ENCODE results near the gene NSD1.

DNA sequence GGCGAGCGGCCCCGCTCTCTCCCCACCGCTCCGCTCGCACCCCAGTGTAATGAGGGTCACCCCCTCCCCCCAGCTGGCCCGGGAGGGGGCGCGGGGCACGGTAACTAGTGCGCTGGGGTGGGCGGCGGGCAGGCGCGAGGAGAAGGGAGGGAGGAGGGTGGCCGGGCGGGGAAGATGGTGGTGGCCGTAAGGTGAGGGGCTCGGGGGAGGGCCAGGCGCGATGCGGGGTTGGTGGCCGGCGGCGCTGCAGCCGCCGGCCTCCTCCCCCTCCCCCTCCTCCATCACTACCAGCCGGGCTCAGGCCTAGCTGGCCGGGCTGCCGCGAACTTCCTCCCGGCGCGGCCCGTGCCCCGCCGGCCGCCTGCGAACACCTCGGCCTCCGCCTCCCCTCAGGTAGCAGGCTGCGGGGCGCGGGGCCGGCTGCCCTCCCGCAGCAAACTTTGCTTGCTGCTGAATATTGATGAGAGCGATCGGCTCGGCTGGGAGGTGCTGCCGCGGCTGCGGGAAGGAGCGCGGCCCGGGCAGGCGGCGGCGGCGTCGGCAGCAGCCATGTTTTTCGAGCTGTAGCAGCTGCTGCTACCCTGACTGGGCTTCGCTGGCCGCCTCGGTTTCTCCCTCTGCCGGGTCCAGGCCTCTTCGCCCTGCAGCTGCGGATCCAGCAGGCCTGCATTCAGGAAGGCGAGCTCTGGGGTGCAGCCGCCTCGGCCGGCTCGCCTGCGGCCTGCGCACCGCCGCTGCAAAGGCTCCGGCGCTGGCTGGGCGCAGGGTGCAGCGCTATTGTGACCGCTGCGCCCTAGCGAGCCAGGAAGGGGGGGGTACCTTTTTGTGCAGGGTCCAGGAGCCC, 502 bp downstream of the NSD1 start:
- TF ChIP-seq, protein P1, sequence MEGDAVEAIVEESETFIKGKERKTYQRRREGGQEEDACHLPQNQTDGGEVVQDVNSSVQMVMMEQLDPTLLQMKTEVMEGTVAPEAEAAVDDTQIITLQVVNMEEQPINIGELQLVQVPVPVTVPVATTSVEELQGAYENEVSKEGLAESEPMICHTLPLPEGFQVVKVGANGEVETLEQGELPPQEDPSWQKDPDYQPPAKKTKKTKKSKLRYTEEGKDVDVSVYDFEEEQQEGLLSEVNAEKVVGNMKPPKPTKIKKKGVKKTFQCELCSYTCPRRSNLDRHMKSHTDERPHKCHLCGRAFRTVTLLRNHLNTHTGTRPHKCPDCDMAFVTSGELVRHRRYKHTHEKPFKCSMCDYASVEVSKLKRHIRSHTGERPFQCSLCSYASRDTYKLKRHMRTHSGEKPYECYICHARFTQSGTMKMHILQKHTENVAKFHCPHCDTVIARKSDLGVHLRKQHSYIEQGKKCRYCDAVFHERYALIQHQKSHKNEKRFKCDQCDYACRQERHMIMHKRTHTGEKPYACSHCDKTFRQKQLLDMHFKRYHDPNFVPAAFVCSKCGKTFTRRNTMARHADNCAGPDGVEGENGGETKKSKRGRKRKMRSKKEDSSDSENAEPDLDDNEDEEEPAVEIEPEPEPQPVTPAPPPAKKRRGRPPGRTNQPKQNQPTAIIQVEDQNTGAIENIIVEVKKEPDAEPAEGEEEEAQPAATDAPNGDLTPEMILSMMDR (IDR thresholded peaks at IDR 0.05; ENCODE audit: poor library complexity) = no peak
- TF ChIP-seq EZH2phosphoT487 (IDR thresholded peaks at IDR 0.05; ENCODE audit: low read depth, severe bottlenecking, unreplicated experiment) = no peak
